GM11168 (cell line): ENCODE data around the gene SPATA13.
"Not testable (repeated sequence)": the region's sequence is repeated elsewhere in the genome, so short reads cannot be mapped to it uniquely, and the experiment has no call there.

ENCODE experiments used
- in situ Hi-C: fragments of 300-500 bp; cut with MboI; formaldehyde crosslinking; loops from one replicate; pipeline ENCODE4 v1.12.0; 2022; ENCODE audit warnings: low sequenced_read_pairs; ENCODE audit not compliant: unreplicated experiment

Gene SPATA13

DNA sequence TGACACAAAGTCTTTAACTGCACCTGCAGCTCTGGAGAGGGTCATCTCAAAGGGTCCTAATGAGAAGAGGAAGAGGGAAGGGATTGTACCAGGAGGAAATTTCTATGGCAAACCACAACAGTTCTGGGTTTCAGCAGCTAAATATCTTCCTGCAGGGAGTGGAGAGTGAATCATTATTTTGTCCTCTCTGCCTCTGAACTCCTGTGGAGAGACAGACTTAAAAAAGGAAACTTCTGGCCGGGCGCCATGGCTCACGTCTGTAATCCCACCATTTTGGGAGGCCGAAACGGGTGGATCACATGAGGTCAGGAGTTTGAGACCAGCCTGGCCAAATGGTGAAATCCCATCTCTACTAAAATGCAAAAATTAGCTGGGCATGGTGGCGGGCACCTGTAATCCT, 132.0 kb downstream of the SPATA13 start:
- in situ Hi-C loops: no loop called here

- in situ Hi-C loops: no loop called here
These were observed 133.2 kb downstream of the SPATA13 start for GRCh38 chr13:24293746-24294145.

DNA sequence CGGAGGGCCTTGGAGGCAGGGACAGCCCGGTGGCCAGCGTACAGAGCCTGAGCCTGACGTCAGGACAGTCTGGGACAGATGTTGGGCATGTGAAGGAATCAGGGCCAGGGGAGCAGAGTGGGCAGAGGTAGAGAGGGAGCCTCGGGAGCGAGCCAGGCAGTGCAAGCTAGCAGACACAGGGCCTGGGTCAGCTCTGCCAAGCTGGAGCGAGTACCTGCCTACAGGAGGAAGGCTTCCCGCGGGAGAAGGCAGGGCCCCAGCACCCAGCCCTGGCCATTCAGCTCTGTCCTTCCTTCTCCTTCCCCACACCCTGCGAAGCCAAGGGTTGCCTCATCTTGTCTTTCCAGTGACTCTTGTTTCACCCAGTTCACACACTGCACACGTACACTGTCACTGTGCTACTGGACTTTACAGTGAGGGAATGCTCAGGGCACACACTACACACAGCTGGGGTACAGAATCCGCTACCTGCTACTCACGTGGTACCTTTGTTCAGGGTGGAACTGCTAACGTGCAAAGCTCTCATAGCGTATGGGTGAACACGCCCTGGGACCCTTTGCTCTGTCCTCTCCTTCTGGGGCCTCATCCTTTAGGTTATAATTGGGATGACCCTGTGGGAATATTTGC, 139.1 kb downstream of the SPATA13 start:
- in situ Hi-C loops: no loop called here

GRCh38 chr13:24301434-24301833, 140.9 kb downstream of the SPATA13 start:
- in situ Hi-C loops: no loop called here

DNA sequence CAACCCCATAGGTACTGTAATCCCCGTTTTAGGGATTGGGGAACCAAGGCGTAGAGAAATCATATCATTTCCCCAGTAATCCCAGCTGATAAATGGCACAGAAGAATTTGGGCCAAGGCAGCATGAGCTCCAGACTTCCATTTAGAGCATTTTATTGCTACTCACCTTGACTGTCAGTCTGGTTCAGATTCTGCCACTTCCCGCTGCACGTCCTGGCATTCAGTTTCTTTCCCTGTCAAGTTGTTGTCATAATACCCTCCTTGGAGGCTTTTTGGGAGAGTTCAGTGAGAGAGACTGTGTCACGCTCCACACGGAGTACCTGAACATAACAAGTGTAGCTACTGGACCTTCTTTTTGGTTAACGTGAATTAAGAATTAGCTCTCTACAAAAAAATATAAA, 141.4 kb downstream of the SPATA13 start:
- in situ Hi-C loops: no loop called here

GRCh38 chr13:24304620-24305019, 144.1 kb downstream of the SPATA13 start:
- in situ Hi-C loops: no loop called here

GRCh38 chr13:24306632-24307031, 146.1 kb downstream of the SPATA13 start:
- in situ Hi-C loops: no loop called here

DNA sequence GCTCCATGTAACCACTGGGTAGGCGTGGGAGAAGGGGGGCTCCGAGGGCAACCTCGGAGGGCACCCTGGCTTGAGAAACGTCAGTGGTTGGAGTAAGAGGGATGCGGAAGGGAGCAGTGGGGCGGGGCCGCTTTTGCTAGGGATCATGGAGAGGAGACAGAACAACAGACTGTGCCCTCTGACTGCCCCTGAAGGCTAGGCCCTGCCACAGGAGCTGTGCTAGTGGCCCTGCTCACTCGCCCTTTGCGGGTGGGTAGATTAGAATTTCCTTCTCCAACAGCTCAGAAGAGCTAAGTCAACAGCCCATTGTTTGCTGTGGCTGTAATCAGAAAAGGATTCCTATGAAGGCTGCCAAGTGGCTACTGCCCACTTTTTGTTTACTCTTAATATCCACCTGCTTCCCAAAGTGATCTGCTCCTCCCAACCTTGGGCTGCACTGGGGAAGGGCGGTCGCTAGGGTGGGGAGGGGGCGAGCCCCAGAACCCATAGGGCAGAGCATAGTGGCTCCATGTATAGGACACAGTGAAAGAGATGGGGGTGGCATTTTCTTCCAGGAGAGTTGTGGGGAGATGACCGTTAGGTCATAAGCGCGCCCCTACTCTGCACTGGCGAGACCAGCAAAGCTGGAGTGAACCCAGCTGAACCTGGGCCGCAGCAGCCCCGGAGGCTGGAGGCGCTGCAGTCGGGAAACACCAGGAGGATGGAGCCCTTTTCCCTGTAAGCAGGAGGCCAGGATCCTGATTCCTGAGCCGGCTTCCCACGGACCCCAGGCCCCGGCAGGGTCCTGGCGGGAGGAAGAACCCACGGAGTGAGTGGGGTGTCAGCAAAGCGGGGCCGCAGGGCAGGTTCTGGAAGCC, 146.9 kb downstream of the SPATA13 start:
- in situ Hi-C loops: no loop called here

GRCh38 chr13:24308068-24308445, 147.5 kb downstream of the SPATA13 start:
- in situ Hi-C loops: no loop called here

DNA sequence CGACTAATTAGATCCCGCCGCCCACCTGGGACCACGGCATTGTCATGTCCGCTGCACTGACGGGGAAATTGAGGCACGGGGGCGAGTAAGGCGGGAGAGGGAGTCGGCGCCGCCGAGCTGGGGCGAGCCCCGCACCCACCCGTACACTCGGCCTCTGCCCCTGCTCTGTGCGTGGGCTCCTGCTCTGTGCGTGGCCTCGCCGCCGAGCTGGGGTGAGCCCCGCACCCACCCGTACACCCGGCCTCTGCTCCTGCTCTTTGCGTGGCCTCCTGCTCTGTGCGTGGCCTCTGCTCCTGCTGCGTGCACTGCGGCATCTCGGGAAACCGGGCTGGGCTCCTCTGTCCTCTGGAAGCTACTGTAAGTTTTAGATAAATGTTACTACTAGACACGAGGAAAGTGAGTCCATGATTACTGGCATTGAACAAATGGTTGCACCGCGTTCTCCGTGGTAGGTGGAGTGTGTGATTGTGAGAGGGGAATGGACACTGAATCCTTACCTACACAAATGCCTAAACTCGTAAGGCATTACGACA, 148.0 kb downstream of the SPATA13 start:
- in situ Hi-C loops: no loop called here

GRCh38 chr13:24309300-24309699, 148.8 kb downstream of the SPATA13 start, which contains the start of gene C1QTNF9:
TSS of gene C1QTNF9 (plus strand) at chr13:24309580. CDS start at chr13:24316004, 6,424 bp downstream.
- in situ Hi-C loops: not testable (repeated sequence)

DNA sequence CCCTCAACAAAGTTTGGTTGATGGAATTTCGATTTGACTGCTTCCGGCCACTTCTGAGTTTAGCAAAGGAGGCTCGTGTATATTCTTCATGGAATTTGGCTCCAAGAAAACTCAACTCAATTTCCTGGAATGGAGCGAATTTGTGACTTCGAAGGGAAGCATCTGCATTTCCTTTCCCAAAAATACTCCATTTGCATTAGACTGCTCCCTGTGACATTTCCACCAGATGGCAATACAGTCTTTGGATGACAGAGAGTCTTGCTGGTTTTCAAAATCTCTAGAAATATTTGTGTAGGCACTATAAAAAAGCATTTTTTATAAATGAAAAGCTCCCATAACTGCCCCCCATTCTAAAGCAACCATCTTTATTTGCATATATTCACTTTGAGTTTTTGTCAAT, 152.9 kb downstream of the SPATA13 start:
- in situ Hi-C loops: no loop called here

GRCh38 chr13:24317835-24318234, 157.3 kb downstream of the SPATA13 start:
- in situ Hi-C loops: not testable (repeated sequence)

DNA sequence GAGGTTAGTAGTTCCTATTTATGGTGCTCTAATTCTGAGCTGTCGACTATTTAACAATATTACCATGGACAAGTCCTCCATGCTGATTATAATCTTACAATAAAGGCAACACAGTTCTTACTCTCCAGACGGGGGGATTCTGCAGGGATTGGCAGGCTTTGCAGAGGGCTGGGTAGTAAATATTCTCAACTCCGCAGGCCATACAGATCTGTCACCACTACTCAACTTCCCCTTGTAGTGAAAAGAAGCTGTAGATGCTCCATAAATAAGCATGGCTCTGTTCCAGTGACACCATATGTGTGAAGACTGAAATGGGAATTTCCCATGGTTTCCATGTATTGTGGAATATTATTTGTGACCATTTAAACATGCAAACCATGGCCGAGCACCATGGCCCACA, 158.4 kb downstream of the SPATA13 start:
- in situ Hi-C loops: not testable (repeated sequence)

GRCh38 chr13:24319641-24320040, 159.1 kb downstream of the SPATA13 start:
- in situ Hi-C loops: loop anchor here (5.0 kb wide), 1 partner anchor 427 kb away; no protein-coding TSS in a partner anchor

DNA sequence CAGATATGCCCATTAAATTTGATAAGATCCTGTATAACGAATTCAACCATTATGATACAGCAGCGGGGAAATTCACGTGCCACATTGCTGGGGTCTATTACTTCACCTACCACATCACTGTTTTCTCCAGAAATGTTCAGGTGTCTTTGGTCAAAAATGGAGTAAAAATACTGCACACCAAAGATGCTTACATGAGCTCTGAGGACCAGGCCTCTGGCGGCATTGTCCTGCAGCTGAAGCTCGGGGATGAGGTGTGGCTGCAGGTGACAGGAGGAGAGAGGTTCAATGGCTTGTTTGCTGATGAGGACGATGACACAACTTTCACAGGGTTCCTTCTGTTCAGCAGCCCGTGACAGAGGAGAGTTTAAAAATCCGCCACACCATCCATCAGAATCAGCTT, 160.9 kb downstream of the SPATA13 start:
- in situ Hi-C loops: loop anchor here (5.0 kb wide), 1 partner anchor 429 kb away; no protein-coding TSS in a partner anchor

DNA sequence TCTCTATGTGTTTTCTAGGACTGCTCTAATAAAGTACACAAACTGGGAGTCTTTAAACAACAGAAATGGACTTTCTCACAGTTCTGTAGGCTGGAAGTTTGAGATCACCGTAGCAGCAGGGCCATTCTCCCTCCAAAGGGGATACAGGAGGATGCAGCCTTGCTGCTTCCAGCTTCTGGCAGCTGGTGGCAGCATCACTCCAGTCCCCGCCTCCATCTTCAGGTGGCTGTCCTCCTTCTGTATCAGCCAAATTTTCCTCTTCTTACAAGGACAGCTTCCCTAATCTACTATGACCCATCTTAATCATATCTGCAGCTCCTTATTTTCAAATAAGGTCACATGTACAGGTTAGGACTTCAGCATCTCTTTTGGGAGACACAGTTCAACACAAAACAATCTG, 161.9 kb downstream of the SPATA13 start:
- in situ Hi-C loops: loop anchor here (5.0 kb wide), 1 partner anchor 430 kb away; no protein-coding TSS in a partner anchor

GRCh38 chr13:24323036-24323738, 162.7 kb downstream of the SPATA13 start:
- in situ Hi-C loops: loop anchor here (5.0 kb wide), 1 partner anchor 431 kb away; no protein-coding TSS in a partner anchor

DNA sequence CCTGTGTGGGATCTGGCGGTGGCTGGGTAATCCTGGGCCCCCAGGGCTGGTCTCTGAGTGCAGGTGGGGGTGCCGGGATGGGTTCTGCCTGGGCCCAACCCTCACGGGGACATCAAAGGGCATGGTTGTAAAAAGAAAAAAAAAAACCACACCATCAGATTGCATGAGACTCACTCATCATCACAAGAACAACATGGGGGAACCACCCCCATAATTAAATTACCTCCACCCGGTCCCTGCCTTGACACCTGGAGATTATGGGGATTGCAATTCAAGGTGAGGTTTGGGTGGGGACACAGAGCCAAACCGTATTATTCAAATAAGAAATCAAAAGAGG, 163.2 kb downstream of the SPATA13 start:
- in situ Hi-C loops: loop anchor here (5.0 kb wide), 1 partner anchor 431 kb away; no protein-coding TSS in a partner anchor

- in situ Hi-C loops: not testable (repeated sequence)
These were observed 167.1 kb downstream of the SPATA13 start for GRCh38 chr13:24327598-24327997.

GRCh38 chr13:24328145-24328544, 167.6 kb downstream of the SPATA13 start:
- in situ Hi-C loops: no loop called here
